DOHH2 (cell line): ENCODE measurements around the gene MACROD2.

Experiments
- H3F3A ChIP-seq: fragments of 200-600 bp; sonication (generic), shearing (Covaris generic); 2 replicates; pipeline ENCODE4 v1.6.0; 2016; ENCODE audit warnings: antibody characterized with exemption, mild to moderate bottlenecking; ENCODE audit not compliant: control insufficient read depth, insufficient read depth
- H3K27ac ChIP-seq: fragments of 200-600 bp; sonication (generic); 2 replicates; pipeline ENCODE4 v1.5.1; 2014; ENCODE audit warnings: low read depth, mild to moderate bottlenecking, low read length, moderate library complexity
- H3K27me3 ChIP-seq: fragments of 200-600 bp; sonication (generic); 2 replicates; pipeline ENCODE4 v1.6.1; 2014; ENCODE audit warnings: mild to moderate bottlenecking, low read length, mixed read lengths; ENCODE audit not compliant: control insufficient read depth
- H3K36me3 ChIP-seq: fragments of 200-600 bp; sonication (generic); 2 replicates; pipeline ENCODE4 v1.6.1; 2014; ENCODE audit warnings: mild to moderate bottlenecking, low read length, moderate library complexity, mixed read lengths; ENCODE audit not compliant: control insufficient read depth
- H3K4me1 ChIP-seq: fragments of 200-600 bp; sonication (generic); 2 replicates; pipeline ENCODE4 v1.6.1; 2014; ENCODE audit warnings: mild to moderate bottlenecking, low read length, mixed read lengths; ENCODE audit not compliant: control insufficient read depth
- H3K4me2 ChIP-seq: fragments of 200-600 bp; sonication (generic); 2 replicates; pipeline ENCODE4 v1.6.0; 2014; ENCODE audit warnings: mild to moderate bottlenecking, low read length, moderate library complexity
- H3K4me3 ChIP-seq: fragments of 200-600 bp; sonication (generic); 2 replicates; pipeline ENCODE4 v1.5.1; 2014; ENCODE audit warnings: mild to moderate bottlenecking, low read length, mixed read lengths
- H3K79me2 ChIP-seq: fragments of 200-600 bp; sonication (generic); 2 replicates; pipeline ENCODE4 v1.6.1; 2014; ENCODE audit warnings: mild to moderate bottlenecking, low read length, mixed read lengths; ENCODE audit not compliant: control insufficient read depth
- H3K9me2 ChIP-seq: fragments of 200-600 bp; sonication (generic); replicated peaks from 2 replicates; pipeline ENCODE4 v1.6.1; 2014; ENCODE audit warnings: mild to moderate bottlenecking, low read length, mixed read lengths; ENCODE audit not compliant: control insufficient read depth
- H3K9me3 ChIP-seq: fragments of 200-600 bp; sonication (generic); 2 replicates; pipeline ENCODE4 v1.6.1; 2014; ENCODE audit warnings: antibody characterized with exemption, low read length, mixed read lengths; ENCODE audit not compliant: control insufficient read depth, insufficient read depth
- H4K20me1 ChIP-seq: fragments of 200-600 bp; sonication (generic); 2 replicates; pipeline ENCODE4 v1.6.0; 2014; ENCODE audit warnings: low read depth, mild to moderate bottlenecking, antibody characterized with exemption, low read length, moderate library complexity; ENCODE audit not compliant: control insufficient read depth, insufficient read depth
- EZH2phosphoT487 ChIP-seq: fragments of 200-600 bp; sonication (generic); IDR thresholded peaks from 2 replicates; pipeline ENCODE4 v1.6.1; 2017; ENCODE audit warnings: borderline replicate concordance, mild to moderate bottlenecking, antibody characterized with exemption, low read length, moderate library complexity, mixed read lengths
- TF ChIP-seq, protein P1 (sequence below): fragments of 200-600 bp; sonication (generic); IDR thresholded peaks from one replicate; pipeline ENCODE4 v1.5.1; 2014; ENCODE audit warnings: antibody characterized with exemption, mild to moderate bottlenecking, low read depth, low read length; ENCODE audit not compliant: poor library complexity, severe bottlenecking

Gene MACROD2

DNA sequence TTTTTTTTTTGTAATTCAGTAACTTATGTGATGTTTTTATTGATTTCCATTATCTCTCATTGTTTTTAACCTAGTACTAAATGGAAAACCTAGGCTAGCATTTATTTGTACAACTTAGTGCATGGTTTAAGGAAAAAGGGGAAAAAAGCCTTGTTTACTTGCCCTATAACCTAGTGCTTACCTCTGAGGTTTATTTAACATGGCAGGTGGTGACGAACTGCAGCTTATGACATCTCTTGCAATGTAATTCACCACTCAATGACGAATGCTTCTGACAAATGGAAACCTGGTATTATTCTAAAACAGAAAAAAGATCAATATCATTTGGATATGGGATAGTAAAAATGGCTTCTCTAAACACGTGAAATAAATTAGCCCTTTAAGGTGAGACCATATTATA, 960.7 kb downstream of the MACROD2 start:
- no peaks in the 10 kb centered on the region for H3K4me1 ChIP-seq
- no peaks in the 10 kb centered on the region for H4K20me1 ChIP-seq
- H3K9me3 ChIP-seq, result no peaks in the 10 kb centered on the region
- no peaks in the 10 kb centered on the region for H3K79me2 ChIP-seq
- H3K36me3 ChIP-seq, result no peaks in the 10 kb centered on the region
- no peak for TF ChIP-seq EZH2phosphoT487
- TF ChIP-seq, protein P1, sequence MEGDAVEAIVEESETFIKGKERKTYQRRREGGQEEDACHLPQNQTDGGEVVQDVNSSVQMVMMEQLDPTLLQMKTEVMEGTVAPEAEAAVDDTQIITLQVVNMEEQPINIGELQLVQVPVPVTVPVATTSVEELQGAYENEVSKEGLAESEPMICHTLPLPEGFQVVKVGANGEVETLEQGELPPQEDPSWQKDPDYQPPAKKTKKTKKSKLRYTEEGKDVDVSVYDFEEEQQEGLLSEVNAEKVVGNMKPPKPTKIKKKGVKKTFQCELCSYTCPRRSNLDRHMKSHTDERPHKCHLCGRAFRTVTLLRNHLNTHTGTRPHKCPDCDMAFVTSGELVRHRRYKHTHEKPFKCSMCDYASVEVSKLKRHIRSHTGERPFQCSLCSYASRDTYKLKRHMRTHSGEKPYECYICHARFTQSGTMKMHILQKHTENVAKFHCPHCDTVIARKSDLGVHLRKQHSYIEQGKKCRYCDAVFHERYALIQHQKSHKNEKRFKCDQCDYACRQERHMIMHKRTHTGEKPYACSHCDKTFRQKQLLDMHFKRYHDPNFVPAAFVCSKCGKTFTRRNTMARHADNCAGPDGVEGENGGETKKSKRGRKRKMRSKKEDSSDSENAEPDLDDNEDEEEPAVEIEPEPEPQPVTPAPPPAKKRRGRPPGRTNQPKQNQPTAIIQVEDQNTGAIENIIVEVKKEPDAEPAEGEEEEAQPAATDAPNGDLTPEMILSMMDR, result no peak
- H3K9me2 ChIP-seq, result no peaks in the 10 kb centered on the region; the same call in 1 of the 2 replicates
- no peak overlapping the region for H3K4me3 ChIP-seq
- no peak overlapping the region for H3K27ac ChIP-seq
- H3F3A ChIP-seq, result no peaks in the 10 kb centered on the region
- no peak overlapping the region for H3K4me2 ChIP-seq
- no peaks in the 10 kb centered on the region for H3K27me3 ChIP-seq

DNA sequence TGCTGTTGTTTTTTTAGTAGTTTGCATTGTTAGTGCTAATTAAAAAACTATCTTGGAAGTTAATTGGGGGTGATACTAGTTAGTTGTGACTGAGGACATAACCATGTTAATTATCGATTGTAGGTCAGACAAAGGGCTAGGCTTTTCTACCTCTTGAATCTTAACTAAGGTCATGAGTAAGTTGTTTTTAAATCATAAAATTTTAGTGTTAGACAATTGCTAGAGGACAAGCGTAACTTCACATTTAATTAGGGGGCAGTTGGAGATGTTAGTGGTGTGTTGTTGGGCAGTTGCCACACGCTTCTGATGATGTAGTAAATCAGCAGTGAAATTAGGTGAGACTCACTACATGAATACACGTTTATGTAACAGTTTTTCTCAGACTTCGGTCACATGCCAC, 961.2 kb downstream of the MACROD2 start:
- Histone ChIP-seq H3K27ac (no peak overlapping the region), H3K79me2 (no peaks in the 10 kb centered on the region), H3K4me2 (no peak overlapping the region), H3K27me3 (no peaks in the 10 kb centered on the region), H3K9me2 (no peaks in the 10 kb centered on the region; the same call in 1 of the 2 replicates), H3K36me3 (no peaks in the 10 kb centered on the region), H4K20me1 (no peaks in the 10 kb centered on the region), H3K9me3 (no peaks in the 10 kb centered on the region), H3K4me3 (no peak overlapping the region), H3K4me1 (no peaks in the 10 kb centered on the region), H3F3A (no peaks in the 10 kb centered on the region)
- TF ChIP-seq EZH2phosphoT487, result no peak
- TF ChIP-seq, protein P1, result no peak

DNA sequence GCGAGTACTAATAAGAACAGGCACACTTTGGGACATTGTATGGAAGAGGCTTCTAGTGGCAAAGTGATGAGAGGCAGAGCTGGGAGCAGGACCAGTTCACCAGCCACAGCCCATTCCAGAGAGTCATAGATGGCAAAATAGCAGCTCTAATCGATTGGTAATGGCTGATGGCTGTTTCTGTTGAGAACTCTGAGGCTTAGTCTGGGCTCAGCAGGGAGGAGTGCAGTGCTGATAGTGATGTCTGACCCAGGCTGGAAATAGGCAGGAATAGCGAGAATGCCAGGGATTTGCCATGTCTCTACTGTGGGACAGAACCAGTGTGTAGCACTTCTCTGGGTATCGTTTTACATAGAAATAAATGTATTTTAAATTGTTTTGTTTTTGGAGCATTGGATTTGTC, 962.1 kb downstream of the MACROD2 start:
- no peaks in the 10 kb centered on the region for H3F3A ChIP-seq
- no peak overlapping the region for H3K4me3 ChIP-seq
- no peak overlapping the region for H3K27ac ChIP-seq
- H3K36me3 ChIP-seq, result no peaks in the 10 kb centered on the region
- H4K20me1 ChIP-seq, result no peaks in the 10 kb centered on the region
- no peaks in the 10 kb centered on the region for H3K9me3 ChIP-seq
- H3K9me2 ChIP-seq, result no peaks in the 10 kb centered on the region; the same call in 1 of the 2 replicates
- no peak for TF ChIP-seq EZH2phosphoT487
- H3K27me3 ChIP-seq, result no peaks in the 10 kb centered on the region
- no peaks in the 10 kb centered on the region for H3K4me1 ChIP-seq
- H3K4me2 ChIP-seq, result no peak overlapping the region
- H3K79me2 ChIP-seq, result no peaks in the 10 kb centered on the region

DNA sequence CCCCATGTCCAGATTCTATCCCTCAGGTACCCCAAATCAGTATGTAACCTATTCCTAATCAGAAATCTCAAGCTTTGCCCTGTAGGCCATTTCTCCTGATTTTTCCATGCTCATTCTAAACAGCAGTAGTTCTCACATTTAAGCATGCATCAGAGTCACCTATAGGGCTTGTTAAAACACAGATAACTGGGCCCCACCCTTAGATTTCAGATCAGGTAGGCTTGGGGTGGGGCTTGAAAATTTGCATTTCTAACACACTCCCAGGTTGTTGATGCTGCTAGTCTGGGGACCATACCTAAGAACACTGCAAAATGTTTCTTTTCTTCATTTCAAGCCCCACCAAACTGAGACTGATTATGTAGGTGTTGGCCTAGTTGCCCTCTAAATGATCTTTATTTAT, 963.3 kb downstream of the MACROD2 start:
- Histone ChIP-seq H3K4me3 (no peak overlapping the region), H3K4me1 (no peaks in the 10 kb centered on the region), H3K9me3 (no peaks in the 10 kb centered on the region), H4K20me1 (no peaks in the 10 kb centered on the region), H3K36me3 (no peaks in the 10 kb centered on the region), H3K9me2 (no peaks in the 10 kb centered on the region; the same call in 1 of the 2 replicates), H3K27me3 (no peaks in the 10 kb centered on the region), H3K4me2 (no peak overlapping the region), H3K27ac (no peak overlapping the region), H3K79me2 (no peaks in the 10 kb centered on the region), H3F3A (no peaks in the 10 kb centered on the region)
- TF ChIP-seq, protein P1, result no peak
- no peak for TF ChIP-seq EZH2phosphoT487
